B cell (primary cell): Measurements from ENCODE around the gene WWC1. TPM values are rescaled to one million over a fixed set of nuclear protein-coding genes. Genes with fewer than 3 reads are reported as not detected.

ENCODE experiments used
- ATAC-seq: fragments of 200-7000 bp; cut with Tn5 transposase; one replicate; pipeline ENCODE4 v1.10.0; 2021; ENCODE audit warnings: low read depth, mild to moderate bottlenecking, moderate number of reproducible peaks, moderate library complexity
- CTCF ChIA-PET: fragments of 350-600 bp; sonication (Branson Sonifier 250); formaldehyde crosslinking; loops from one replicate; lab custom pipeline; 2021; ENCODE audit warnings: antibody characterized with exemption, inconsistent platforms; lab: Charles Lee
- POLR2A ChIA-PET: fragments of 350-600 bp; sonication (Branson Sonifier 250); formaldehyde crosslinking; loops from one replicate; lab custom pipeline; 2021; ENCODE audit warnings: antibody characterized with exemption; lab: Charles Lee
- DNase-seq: peaks from one replicate; pipeline ENCODE4 v3.0.0; 2013
- H2AFZ ChIP-seq: 2 replicates; pipeline ENCODE4 v1.6.1; 2012; ENCODE audit warnings: mild to moderate bottlenecking, low read depth, low read length; ENCODE audit not compliant: insufficient read depth, poor library complexity, severe bottlenecking
- H3K27ac ChIP-seq, 2 donors: 1 replicate in 1 of 2; 2 replicates in 1 of 2; pipeline ENCODE4 v1.5.1; 2012 to 2013; ENCODE audit warnings: low read length in 2 of 2, mild to moderate bottlenecking in 2 of 2, moderate library complexity in 1 of 2
- H3K27me3 ChIP-seq, 4 experiments: fragments of 200-600 bp in 1 of 4; sonication (generic) in 1 of 4; replicated peaks in 1 of 4; 1 replicate in 2 of 4; 2 replicates in 2 of 4; pipeline versions ENCODE4 v1.6.1 to v1.7.0; 2013 to 2016; ENCODE audit warnings: low read length in 3 of 4, mild to moderate bottlenecking in 2 of 4, mixed read lengths in 1 of 4, moderate library complexity in 1 of 4; ENCODE audit not compliant: insufficient read depth in 4 of 4, control insufficient read depth in 3 of 4; ENCODE audit errors: control extremely low read depth in 1 of 4
- H3K36me3 ChIP-seq, 2 experiments: replicated peaks in 1 of 2; 1 replicate in 1 of 2; 2 replicates in 1 of 2; pipeline versions ENCODE4 v1.6.1 to v1.7.1; 2013; ENCODE audit warnings: low read length in 1 of 2; ENCODE audit not compliant: insufficient read depth in 2 of 2, control insufficient read depth in 1 of 2; ENCODE audit errors: control extremely low read depth in 1 of 2, extremely low read depth in 1 of 2
- H3K4me1 ChIP-seq, 2 donors: fragments of 200-600 bp in 1 of 2; sonication (generic) in 1 of 2; 1 replicate in 1 of 2; 2 replicates in 1 of 2; pipeline versions ENCODE4 v1.5.1 to v1.6.1; 2013 to 2017; ENCODE audit warnings: low read length in 2 of 2; ENCODE audit not compliant: control insufficient read depth in 2 of 2, insufficient read depth in 2 of 2
- H3K4me2 ChIP-seq: replicated peaks from 2 replicates; pipeline ENCODE3; 2012; ENCODE audit warnings: mild to moderate bottlenecking, low read depth, low read length; ENCODE audit not compliant: poor library complexity, severe bottlenecking
- H3K4me3 ChIP-seq, 5 experiments: fragments of 200-600 bp in 1 of 5; sonication (generic) in 1 of 5; 1 replicate in 3 of 5; 2 replicates in 2 of 5; pipeline versions ENCODE4 v1.5.1 to v1.7.0; 2011 to 2016; ENCODE audit warnings: low read length in 4 of 5, mild to moderate bottlenecking in 4 of 5, low read depth in 2 of 5, control low read depth in 1 of 5, moderate library complexity in 1 of 5; ENCODE audit not compliant: insufficient read depth in 1 of 5; ENCODE audit errors: control extremely low read depth in 1 of 5, extremely low read depth in 1 of 5
- H3K79me2 ChIP-seq: fragments of 200-600 bp; sonication (generic); one replicate; pipeline ENCODE4 v1.6.0; 2016; ENCODE audit warnings: low read length; ENCODE audit not compliant: control insufficient read depth, insufficient read depth
- H3K9ac ChIP-seq: fragments of 200-600 bp; sonication (generic); 2 replicates; pipeline ENCODE4 v1.6.1; 2017; ENCODE audit warnings: mild to moderate bottlenecking, low read length, moderate library complexity
- H3K9me3 ChIP-seq, 3 donors: one replicate each; pipeline versions ENCODE4 v1.6.1 to v1.7.1; 2013; ENCODE audit warnings: low read length in 2 of 3; ENCODE audit not compliant: control insufficient read depth in 2 of 3, insufficient read depth in 1 of 3; ENCODE audit errors: control extremely low read depth in 1 of 3
- H4K20me1 ChIP-seq: 2 replicates; pipeline ENCODE4 v1.6.0; 2012; ENCODE audit warnings: mild to moderate bottlenecking, low read length; ENCODE audit not compliant: insufficient read depth, control insufficient read depth, poor library complexity, severe bottlenecking
- H3K27ac Mint-ChIP-seq: one replicate; pipeline ENCODE4 v1.8.0; 2021; ENCODE audit warnings: mixed read lengths
- H3K27me3 Mint-ChIP-seq: one replicate; pipeline ENCODE4 v1.8.0; 2021; ENCODE audit warnings: mixed read lengths
- H3K4me1 Mint-ChIP-seq: one replicate; pipeline ENCODE4 v1.8.0; 2021; ENCODE audit warnings: mixed read lengths
- H3K4me3 Mint-ChIP-seq: one replicate; pipeline ENCODE4 v1.8.0; 2021; ENCODE audit warnings: mixed read lengths
- H3K9me3 Mint-ChIP-seq: one replicate; pipeline ENCODE4 v1.8.0; 2022; ENCODE audit warnings: mixed read lengths; ENCODE audit not compliant: insufficient read depth
- CTCF ChIP-seq: fragments of 200-600 bp; IDR thresholded peaks from one replicate; pipeline ENCODE4 v1.8.0; 2022; ENCODE audit warnings: antibody characterized with exemption, mild to moderate bottlenecking
- EZH2 ChIP-seq: IDR thresholded peaks from 2 replicates; pipeline ENCODE4 v1.6.1; 2012; ENCODE audit warnings: borderline replicate concordance, low read depth, mild to moderate bottlenecking, moderate library complexity, low read length; ENCODE audit not compliant: insufficient read depth, poor library complexity, severe bottlenecking
- WGBS: methylation state at CpG from one replicate; pipeline ENCODE4 v1.1.5; 2013; ENCODE audit warnings: missing lambda C conversion rate; ENCODE audit not compliant: insufficient coverage; 5-methylcytosine and 5-hydroxymethylcytosine counted together
- intact Hi-C: fragments of 100-400 bp; cut with micrococcal nuclease; formaldehyde crosslinking; loops from one replicate; pipeline ENCODE4 v1.10.0; 2022
- polyA plus RNA-seq: library from polyadenylated mRNA; depleted of rRNA; stranded (reverse); fragments of >200 nt; gene quantifications from 2 replicates; pipeline ENCODE4 v1.2.3, GENCODE V29; 2012
- total RNA-seq, 2 donors: library from RNA; stranded (reverse); fragments of 120-200 nt in 1 of 2; gene quantifications; 1 replicate in 1 of 2; 2 replicates in 1 of 2; pipeline versions ENCODE4 v1.2.3 to v1.2.4, GENCODE V29; 2013 to 2022

Gene WWC1
- total and polyA plus RNA-seq, 2 donors (not counting 1 experiment from before 2014, with no cell fraction given): 1.5 to 2.0 TPM

GRCh38 chr5:168305281-168305680 lies 13.8 kb downstream of the WWC1 start:
- H3K27me3 ChIP-seq: no peaks in the 10 kb centered on the region
- ATAC-seq (no peak), DNase-seq (no peak)
- Mint-ChIP-seq H3K4me3 (no peak overlapping the region), H3K4me1 (no peaks in the 10 kb centered on the region), H3K9me3 (peaks cover 4% of the 10 kb centered on the region), H3K27me3 (no peaks in the 10 kb centered on the region), H3K27ac (no peak overlapping the region)
- no peak overlapping the region for H3K4me2 ChIP-seq
- no peak overlapping the region for H2AFZ ChIP-seq
- intact Hi-C loops: no loop called here
- TF ChIP-seq CTCF (no peak), EZH2 (no peak)
- CTCF ChIA-PET: no interaction called here
- H3K79me2 ChIP-seq: no peaks in the 10 kb centered on the region
- no peak overlapping the region for H3K27ac ChIP-seq
- H3K4me1 ChIP-seq: no peaks in the 10 kb centered on the region
- POLR2A ChIA-PET: no interaction called here
- WGBS: 95% methylated on average over 7 of the region's 7 CpGs
- H3K36me3 ChIP-seq: no peaks in the 10 kb centered on the region
- H3K9me3 ChIP-seq: peaks cover 0 to 4% (median 0%) of the 10 kb centered on the region in 3 donors
- H4K20me1 ChIP-seq: no peaks in the 10 kb centered on the region
- H3K4me3 ChIP-seq: no peak overlapping the region
- no peak overlapping the region for H3K9ac ChIP-seq

GRCh38 chr5:168307022-168307421 lies 15.6 kb downstream of the WWC1 start:
- Mint-ChIP-seq H3K4me3 (no peak overlapping the region), H3K4me1 (no peaks in the 10 kb centered on the region), H3K9me3 (peaks cover 3% of the 10 kb centered on the region), H3K27me3 (no peaks in the 10 kb centered on the region), H3K27ac (no peak overlapping the region)
- WGBS: 91% methylated on average over 4 of the region's 6 CpGs
- Histone ChIP-seq H3K9me3 (peaks cover 0 to 3% (median 0%) of the 10 kb centered on the region in 3 donors), H3K27me3 (no peaks in the 10 kb centered on the region), H3K4me2 (no peak overlapping the region), H3K79me2 (no peaks in the 10 kb centered on the region), H4K20me1 (no peaks in the 10 kb centered on the region), H3K27ac (no peak overlapping the region), H3K4me3 (no peak overlapping the region), H3K4me1 (no peaks in the 10 kb centered on the region), H2AFZ (no peak overlapping the region), H3K36me3 (no peaks in the 10 kb centered on the region), H3K9ac (no peak overlapping the region)
- TF ChIP-seq EZH2 (no peak), CTCF (no peak)
- no peak for DNase-seq
- POLR2A ChIA-PET: no interaction called here
- no peak for ATAC-seq
- CTCF ChIA-PET: no interaction called here
- intact Hi-C loops: no loop called here
